GM18858 (cell line): ENCODE results near the gene FIGN.

ENCODE experiments used
- ATAC-seq: cut with Tn5 transposase; IDR thresholded peaks from one replicate; pipeline ENCODE4 v1.9.1; 2021; ENCODE audit not compliant: unreplicated experiment

The FIGN gene

GRCh38 chr2:163571423-163572102, 164.2 kb downstream of the FIGN start:
- no peak for ATAC-seq

GRCh38 chr2:163570391-163570790, 165.4 kb downstream of the FIGN start:
- no peak for ATAC-seq

GRCh38 chr2:163565192-163565591, 170.6 kb downstream of the FIGN start:
- ATAC-seq = no peak

GRCh38 chr2:163564236-163564635, 171.6 kb downstream of the FIGN start:
- ATAC-seq = no peak

- no peak for ATAC-seq
Measured at GRCh38 chr2:163563336-163563735, 172.5 kb downstream of the FIGN start.

- ATAC-seq = no peak
Measured at GRCh38 chr2:163558251-163559021, 177.4 kb downstream of the FIGN start.

GRCh38 chr2:163556511-163556910, 179.3 kb downstream of the FIGN start:
- no peak for ATAC-seq

- ATAC-seq = no peak
Measured at GRCh38 chr2:163554864-163555263, 180.9 kb downstream of the FIGN start.

GRCh38 chr2:163553601-163554000, 182.2 kb downstream of the FIGN start:
- ATAC-seq = no peak

- ATAC-seq = no peak
Measured at GRCh38 chr2:163552758-163553157, 183.1 kb downstream of the FIGN start.

GRCh38 chr2:163551616-163552373, 184.0 kb downstream of the FIGN start:
- no peak for ATAC-seq

GRCh38 chr2:163548970-163549369, 186.8 kb downstream of the FIGN start:
- no peak for ATAC-seq
